IMR-90 (cell line): ENCODE data around the gene MTMR2. TPM values are rescaled to one million over a fixed set of nuclear protein-coding genes. Genes with fewer than 3 reads are reported as not detected.

ENCODE experiments used
- ATAC-seq: fragments of 200-7000 bp; cut with Tn5 transposase; 2 replicates; pipeline ENCODE4 v1.9.1; 2020; ENCODE audit warnings: low read depth, mild to moderate bottlenecking, moderate library complexity
- BruUV-seq: library from RNA; stranded (reverse); fragments of 400-500 nt; replicated peaks from 2 replicates; lab custom pipeline; 2021; lab: Mats Ljungman, UMichigan
- CTCF ChIA-PET: fragments of 300-600 bp; formaldehyde crosslinking; extraction: SDS; loops from one replicate; lab custom pipeline; 2021; ENCODE audit warnings: antibody characterized with exemption; lab: Yijun Ruan, JAX
- POLR2A ChIA-PET: fragments of 300-600 bp; sonication (Branson Sonifier 250); formaldehyde crosslinking; loops from one replicate; lab custom pipeline; 2022; ENCODE audit warnings: antibody characterized with exemption; ENCODE audit not compliant: unreplicated experiment; lab: Charles Lee
- DNase-seq: peaks from one replicate; pipeline ENCODE4 v3.0.0; 2013
- H2AFZ ChIP-seq: replicated peaks from 2 replicates; pipeline ENCODE3; 2013; ENCODE audit warnings: low read length, mild to moderate bottlenecking; ENCODE audit not compliant: poor library complexity
- H2AK5ac ChIP-seq: 2 replicates; pipeline ENCODE4 v1.6.1; 2013; ENCODE audit warnings: low read depth, low read length, inconsistent platforms
- H2AK9ac ChIP-seq: replicated peaks from 2 replicates; pipeline ENCODE3; 2013; ENCODE audit warnings: mild to moderate bottlenecking, low read depth, low read length, moderate library complexity; ENCODE audit not compliant: poor library complexity
- H2BK120ac ChIP-seq: 2 replicates; pipeline ENCODE4 v1.6.1; 2013; ENCODE audit warnings: low read depth, low read length, inconsistent platforms
- H2BK15ac ChIP-seq: 3 replicates; pipeline ENCODE4 v1.6.1; 2013; ENCODE audit warnings: low read depth, low read length, inconsistent platforms
- H2BK20ac ChIP-seq: 2 replicates; pipeline ENCODE4 v1.6.1; 2013; ENCODE audit warnings: low read depth, mild to moderate bottlenecking, inconsistent platforms, low read length, moderate library complexity
- H2BK5ac ChIP-seq: 2 replicates; pipeline ENCODE4 v1.6.1; 2013; ENCODE audit warnings: mild to moderate bottlenecking, low read depth, low read length, inconsistent platforms; ENCODE audit not compliant: poor library complexity, severe bottlenecking
- H3K14ac ChIP-seq: replicated peaks from 2 replicates; pipeline ENCODE4 v1.6.1; 2013; ENCODE audit warnings: low read depth, low read length, inconsistent platforms
- H3K18ac ChIP-seq: 2 replicates; pipeline ENCODE4 v1.6.1; 2013; ENCODE audit warnings: low read depth, low read length, control low read depth
- H3K23ac ChIP-seq: 2 replicates; pipeline ENCODE4 v1.6.1; 2013; ENCODE audit warnings: low read depth, low read length, inconsistent platforms
- H3K27ac ChIP-seq: 2 replicates; pipeline ENCODE4 v1.5.1; 2013; ENCODE audit warnings: mild to moderate bottlenecking, control low read depth, low read length; ENCODE audit not compliant: insufficient read depth
- H3K27me3 ChIP-seq: 2 replicates; pipeline ENCODE4 v1.6.1; 2013; ENCODE audit warnings: low read length; ENCODE audit not compliant: control insufficient read depth, insufficient read depth
- H3K36me3 ChIP-seq: 2 replicates; pipeline ENCODE4 v1.6.1; 2013; ENCODE audit warnings: low read length, mixed read lengths; ENCODE audit not compliant: control insufficient read depth, insufficient read depth
- H3K4ac ChIP-seq: 2 replicates; pipeline ENCODE4 v1.6.1; 2013; ENCODE audit warnings: low read depth, low read length, inconsistent platforms
- H3K4me1 ChIP-seq: 2 replicates; pipeline ENCODE4 v1.6.1; 2013; ENCODE audit warnings: low read length, mixed read lengths; ENCODE audit not compliant: control insufficient read depth, insufficient read depth
- H3K4me2 ChIP-seq: 2 replicates; pipeline ENCODE4 v1.6.1; 2013; ENCODE audit warnings: low read depth, mild to moderate bottlenecking, control low read depth, low read length, moderate library complexity
- H3K4me3 ChIP-seq: 2 replicates; pipeline ENCODE4 v1.5.1; 2013; ENCODE audit warnings: low read depth, mild to moderate bottlenecking, control low read depth, low read length, moderate library complexity; ENCODE audit not compliant: insufficient read depth
- H3K56ac ChIP-seq: 2 replicates; pipeline ENCODE4 v1.6.1; 2013; ENCODE audit warnings: low read length, inconsistent platforms; ENCODE audit not compliant: insufficient read depth; ENCODE audit errors: extremely low read depth
- H3K79me1 ChIP-seq, 2 experiments: 2 replicates each; pipeline ENCODE4 v1.6.1; 2013; ENCODE audit warnings: low read length in 2 of 2, inconsistent platforms in 1 of 2, low read depth in 1 of 2
- H3K9ac ChIP-seq: 2 replicates; pipeline ENCODE4 v1.6.1; 2013; ENCODE audit warnings: low read depth, low read length, control low read depth
- H3K9me1 ChIP-seq: 2 replicates; pipeline ENCODE4 v1.6.1; 2013; ENCODE audit warnings: low read length, inconsistent platforms; ENCODE audit not compliant: insufficient read depth
- H3K9me3 ChIP-seq: 2 replicates; pipeline ENCODE4 v1.6.1; 2013; ENCODE audit warnings: low read length; ENCODE audit not compliant: control insufficient read depth, insufficient read depth
- H4K20me1 ChIP-seq: 2 replicates; pipeline ENCODE4 v1.6.1; 2013; ENCODE audit warnings: low read length, inconsistent platforms; ENCODE audit not compliant: insufficient read depth
- H4K5ac ChIP-seq: 2 replicates; pipeline ENCODE4 v1.6.1; 2013; ENCODE audit warnings: mild to moderate bottlenecking, low read depth, low read length, control low read depth
- H4K8ac ChIP-seq, 2 experiments: 2 replicates each; pipeline ENCODE4 v1.6.1; 2013; ENCODE audit warnings: low read depth in 2 of 2, low read length in 2 of 2, control low read depth in 1 of 2, inconsistent platforms in 1 of 2
- H4K91ac ChIP-seq: 2 replicates; pipeline ENCODE4 v1.6.1; 2013; ENCODE audit warnings: low read depth, low read length, inconsistent platforms; ENCODE audit not compliant: insufficient read depth
- CEBPB ChIP-seq: IDR thresholded peaks from 2 replicates; pipeline ENCODE4 v1.6.1; 2012; ENCODE audit warnings: low read depth, low read length, improper control_type of control experiment
- ELK1 ChIP-seq: fragments of 150-350 bp; IDR thresholded peaks from 2 replicates; pipeline ENCODE4 v1.6.1; 2016; ENCODE audit warnings: low read depth, mild to moderate bottlenecking, low read length, moderate library complexity, borderline replicate concordance
- MAFK ChIP-seq: IDR thresholded peaks from 2 replicates; pipeline ENCODE4 v1.6.1; 2012; ENCODE audit warnings: low read depth, low read length, improper control_type of control experiment
- POLR2A ChIP-seq: IDR thresholded peaks from 2 replicates; pipeline ENCODE4 v1.6.1; 2012; ENCODE audit warnings: mild to moderate bottlenecking, low read depth, low read length
- RCOR1 ChIP-seq: IDR thresholded peaks from 2 replicates; pipeline ENCODE4 v1.6.1; 2012; ENCODE audit warnings: mild to moderate bottlenecking, low read length, improper control_type of control experiment; ENCODE audit not compliant: insufficient replicate concordance
- RFX5 ChIP-seq: IDR thresholded peaks from 2 replicates; pipeline ENCODE4 v1.8.0; 2012; ENCODE audit warnings: low read depth, mild to moderate bottlenecking, low read length, moderate library complexity
- SMC3 ChIP-seq: fragments of 150-350 bp; IDR thresholded peaks from 2 replicates; pipeline ENCODE4 v1.6.1; 2016; ENCODE audit warnings: low read depth, mild to moderate bottlenecking, antibody characterized with exemption, low read length, moderate library complexity
- USF2 ChIP-seq: fragments of 150-350 bp; IDR thresholded peaks from 2 replicates; pipeline ENCODE4 v1.6.1; 2017; ENCODE audit warnings: mild to moderate bottlenecking, antibody characterized with exemption, low read length, low read depth
- WGBS, 2 experiments: methylation state at CpG; one replicate each; pipeline versions ENCODE4 v1.1.5 to v1.1.7; 2013; ENCODE audit warnings: missing lambda C conversion rate in 2 of 2; ENCODE audit not compliant: insufficient read length in 1 of 2; ENCODE audit errors: extremely low coverage in 2 of 2; 5-methylcytosine and 5-hydroxymethylcytosine counted together
- dilution Hi-C: fragments of 300-500 bp; cut with HindIII; formaldehyde crosslinking; loops from one replicate; pipeline ENCODE4 v1.14.3; 2018; ENCODE audit warnings: low sequenced_read_pairs; ENCODE audit not compliant: unreplicated experiment
- in situ Hi-C: fragments of 300-500 bp; cut with MboI; formaldehyde crosslinking; loops from 3 replicates; pipeline ENCODE4 v1.14.3; 2019; ENCODE audit warnings: low sequenced_read_pairs, inconsistent platforms, mixed read lengths
- intact Hi-C: fragments of 100-400 bp; cut with micrococcal nuclease; formaldehyde crosslinking; loops from 2 replicates; pipeline ENCODE4 v1.10.0; 2022
- polyA plus RNA-seq, 3 experiments: library from polyadenylated mRNA; depleted of rRNA; stranded (reverse); fragments of >200 nt; gene quantifications; 2 replicates each; pipeline ENCODE4 v1.2.3, GENCODE V29; 2012; ENCODE audit warnings: low replicate concordance in 1 of 3
- total RNA-seq: library from RNA; depleted of rRNA; stranded (reverse); fragments of >200 nt; gene quantifications from 2 replicates; pipeline ENCODE4 v1.2.3, GENCODE V29; 2012

Gene MTMR2
- total and polyA plus RNA-seq, 2 of the 4 experiments (the other 2 are of a cell fraction): 16.6 to 30.6 TPM

GRCh38 chr11:95926726-95927125 lies 2.8 kb upstream of the MTMR2 start:
- dilution Hi-C loops: no loop called here
- POLR2A ChIA-PET: no interaction called here
- no peaks in the 10 kb centered on the region for H3K36me3 ChIP-seq

More at GRCh38 chr11:95926726-95927125, 2.8 kb upstream of the MTMR2 start:
- H3K9me1 ChIP-seq: no peaks in the 10 kb centered on the region
- no peak overlapping the region for H3K56ac ChIP-seq
- intact Hi-C loops: loop anchor here (10.0 kb wide), 1 partner anchor 308 kb away; no protein-coding TSS in a partner anchor
- no TSS peak for BruUV-seq
- H2BK15ac ChIP-seq: no peak overlapping the region
- TF ChIP-seq MAFK: no peak
- TF ChIP-seq RFX5: no peak
- TF ChIP-seq RCOR1: no peak
- no peak for TF ChIP-seq SMC3
- TF ChIP-seq ELK1: no peak
- TF ChIP-seq CEBPB: no peak
- no peak for TF ChIP-seq POLR2A
- TF ChIP-seq USF2: no peak
- no peak overlapping the region for H4K91ac ChIP-seq
- H3K27me3 ChIP-seq: no peaks in the 10 kb centered on the region
- no peak overlapping the region for H4K8ac ChIP-seq
- no peak overlapping the region for H2BK20ac ChIP-seq
- no peaks in the 10 kb centered on the region for H4K20me1 ChIP-seq
- no peak overlapping the region for H4K5ac ChIP-seq
- H2AK9ac ChIP-seq: no peak overlapping the region
- no peak overlapping the region for H2BK5ac ChIP-seq
- in situ Hi-C loops: no loop called here
- no peak overlapping the region for H3K14ac ChIP-seq
- DNase-seq (no peak), ATAC-seq (no peak)
- no peak overlapping the region for H3K4me2 ChIP-seq
- no CpG with 5 or more reads among the region's 1 CpG for WGBS, 2 experiments
- H3K9ac ChIP-seq: no peak overlapping the region
- no peak overlapping the region for H3K4ac ChIP-seq
- CTCF ChIA-PET: no interaction called here
- H3K79me1 ChIP-seq: peaks cover 8 to 28% of the 10 kb centered on the region in 2 experiments
- no peak overlapping the region for H2BK120ac ChIP-seq
- H3K4me3 ChIP-seq: no peak overlapping the region
- peaks cover 3% of the 10 kb centered on the region for H3K9me3 ChIP-seq
- H3K23ac ChIP-seq: no peak overlapping the region
- no peak overlapping the region for H2AFZ ChIP-seq
- H3K18ac ChIP-seq: no peak overlapping the region
- 0 out of 2 replicates have a peak, but pooled peaks cover 1% of the 10 kb centered on the region for H3K4me1 ChIP-seq
- no peak overlapping the region for H3K27ac ChIP-seq
- no peak overlapping the region for H2AK5ac ChIP-seq
